SK-N-MC (cell line): ENCODE results near the gene ADAMTS19.

ENCODE experiments used
- EZH2 ChIP-seq: fragments of 200-600 bp; sonication (generic); IDR thresholded peaks from one replicate; pipeline ENCODE4 v1.6.1; 2017; ENCODE audit warnings: antibody characterized with exemption
- FOXP2 ChIP-seq: optimal IDR thresholded peaks from 2 replicates; pipeline ENCODE3; 2011; ENCODE audit warnings: mild to moderate bottlenecking, moderate library complexity; ENCODE audit not compliant: insufficient read depth; ENCODE audit errors: extremely low read length, control extremely low read depth
- POLR2AphosphoS5 ChIP-seq: IDR thresholded peaks from 2 replicates; pipeline ENCODE4 v1.6.1; 2012; ENCODE audit warnings: mild to moderate bottlenecking, low read depth, low read length, borderline replicate concordance

- TF ChIP-seq EZH2 = no peak
- no peak for TF ChIP-seq POLR2AphosphoS5
- TF ChIP-seq FOXP2 = no peak
These were observed 171.9 kb downstream of the ADAMTS19 start for GRCh38 chr5:129631961-129632360.
